Measurements from ENCODE around the gene POLN.

DNA sequence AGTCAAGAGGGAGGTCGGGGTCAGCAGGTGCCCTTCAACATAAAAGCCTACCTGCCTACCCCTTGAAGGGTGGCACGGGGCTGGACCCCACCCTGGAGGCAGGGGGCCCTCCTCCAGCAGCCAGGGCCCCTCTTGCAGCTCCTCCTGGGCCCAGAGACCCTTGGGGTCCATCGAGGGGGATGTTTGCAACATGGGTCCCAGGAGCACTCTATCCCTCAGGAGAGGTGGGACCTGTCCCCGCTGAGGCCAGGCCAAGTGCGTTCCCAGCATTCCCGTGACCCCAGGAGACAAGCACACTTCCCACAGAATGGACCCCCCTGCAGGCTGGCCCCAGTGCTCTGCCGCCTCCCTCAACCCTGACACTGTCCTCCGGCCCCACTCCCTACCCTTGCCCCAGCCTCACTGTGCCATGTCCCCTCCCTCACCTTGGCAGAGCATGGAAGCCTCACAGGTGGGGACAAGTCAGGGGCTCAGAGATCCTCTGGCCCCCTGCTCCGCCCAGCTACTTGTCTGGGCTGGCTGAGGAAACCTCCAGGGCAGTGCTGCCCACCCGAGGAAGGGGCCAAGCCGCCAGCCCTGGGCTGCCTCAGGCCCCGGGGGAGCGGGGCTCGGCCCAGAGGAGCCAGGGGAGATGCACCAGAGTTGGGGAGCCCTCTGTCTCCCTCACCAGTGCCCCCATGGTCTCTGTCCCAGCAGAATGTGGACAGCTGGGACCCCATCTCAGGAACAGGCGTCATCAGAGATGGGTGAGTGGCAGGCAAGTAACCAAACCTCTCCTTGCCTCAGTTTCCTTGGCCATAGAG is 17.8 kb upstream of the POLN start:
- TF ChIP-seq, protein P1, sequence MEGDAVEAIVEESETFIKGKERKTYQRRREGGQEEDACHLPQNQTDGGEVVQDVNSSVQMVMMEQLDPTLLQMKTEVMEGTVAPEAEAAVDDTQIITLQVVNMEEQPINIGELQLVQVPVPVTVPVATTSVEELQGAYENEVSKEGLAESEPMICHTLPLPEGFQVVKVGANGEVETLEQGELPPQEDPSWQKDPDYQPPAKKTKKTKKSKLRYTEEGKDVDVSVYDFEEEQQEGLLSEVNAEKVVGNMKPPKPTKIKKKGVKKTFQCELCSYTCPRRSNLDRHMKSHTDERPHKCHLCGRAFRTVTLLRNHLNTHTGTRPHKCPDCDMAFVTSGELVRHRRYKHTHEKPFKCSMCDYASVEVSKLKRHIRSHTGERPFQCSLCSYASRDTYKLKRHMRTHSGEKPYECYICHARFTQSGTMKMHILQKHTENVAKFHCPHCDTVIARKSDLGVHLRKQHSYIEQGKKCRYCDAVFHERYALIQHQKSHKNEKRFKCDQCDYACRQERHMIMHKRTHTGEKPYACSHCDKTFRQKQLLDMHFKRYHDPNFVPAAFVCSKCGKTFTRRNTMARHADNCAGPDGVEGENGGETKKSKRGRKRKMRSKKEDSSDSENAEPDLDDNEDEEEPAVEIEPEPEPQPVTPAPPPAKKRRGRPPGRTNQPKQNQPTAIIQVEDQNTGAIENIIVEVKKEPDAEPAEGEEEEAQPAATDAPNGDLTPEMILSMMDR (conservative IDR thresholded peaks at IDR 0.05; ENCODE audit: low read depth, low read length) = no peak
- no peak for TF ChIP-seq EZH2 (IDR thresholded peaks at IDR 0.05; ENCODE audit: low read length, unreplicated experiment)

Data from PC-3 (cell line).